ENCODE results near the gene PIWIL4. TPM values are rescaled to one million over a fixed set of nuclear protein-coding genes. Genes with fewer than 3 reads are reported as not detected.

PIWIL4 gene
- polyA plus RNA-seq, 1 donor from 2014 or later = 1.3 TPM

- no peaks in the 10 kb centered on the region for H3F3A ChIP-seq (ENCODE audit: insufficient read depth, low read length, poor library complexity, severe bottlenecking)
- no peak overlapping the region for H3K4me3 ChIP-seq (ENCODE audit: low read length)
- no peak overlapping the region for H3K4me2 ChIP-seq (ENCODE audit: low read length)
- no peaks in the 10 kb centered on the region for H3K36me3 ChIP-seq (ENCODE audit: insufficient read depth, low read length)
- TF ChIP-seq EZH2 (IDR thresholded peaks at IDR 0.05; ENCODE audit: borderline replicate concordance, insufficient read depth, low read length, poor library complexity, severe bottlenecking) (no peak), POLR2AphosphoS5 (IDR thresholded peaks at IDR 0.05) (no peak), RAD21 (conservative IDR thresholded peaks at IDR 0.05) (no peak), CTCF (IDR thresholded peaks at IDR 0.05; ENCODE audit: poor library complexity, severe bottlenecking) (no peak), REST (IDR thresholded peaks at IDR 0.05; ENCODE audit: borderline replicate concordance) (no peak), SMC3 (conservative IDR thresholded peaks at IDR 0.05; ENCODE audit: poor library complexity) (no peak), MXI1 (conservative IDR thresholded peaks at IDR 0.05; ENCODE audit: poor library complexity, severe bottlenecking) (no peak), EP300 (conservative IDR thresholded peaks at IDR 0.05; ENCODE audit: poor library complexity, severe bottlenecking) (no peak), TAF1 (IDR thresholded peaks at IDR 0.05; ENCODE audit: low read depth) (no peak)
- no peaks in the 10 kb centered on the region for H3K79me2 ChIP-seq (replicated peaks; ENCODE audit: insufficient read depth, low read length)
- no peaks in the 10 kb centered on the region for H3K9me2 ChIP-seq (ENCODE audit: insufficient read depth, low read length)
- no peak overlapping the region for H3K27ac ChIP-seq (ENCODE audit: low read length)
- no peaks in the 10 kb centered on the region for H3K9me3 ChIP-seq (ENCODE audit: low read length)
- no peak overlapping the region for H3K9ac ChIP-seq (ENCODE audit: low read length)
- no peaks in the 10 kb centered on the region for H3K27me3 ChIP-seq (ENCODE audit: insufficient read depth, low read depth, low read length)
- no peaks in the 10 kb centered on the region for H4K20me1 ChIP-seq (ENCODE audit: insufficient read depth)
- H2AFZ ChIP-seq (ENCODE audit: low read depth, low read length) = no peak overlapping the region
Observed at GRCh38 chr11:94533696-94534630, 33.2 kb upstream of the PIWIL4 start.

- H3K36me3 ChIP-seq (ENCODE audit: insufficient read depth, low read length) = no peaks in the 10 kb centered on the region
- no peak overlapping the region for H3K4me3 ChIP-seq (ENCODE audit: low read length)
- H3K27me3 ChIP-seq (ENCODE audit: insufficient read depth, low read depth, low read length) = no peaks in the 10 kb centered on the region
- no peak overlapping the region for H3K9ac ChIP-seq (ENCODE audit: low read length)
- H3K9me3 ChIP-seq (ENCODE audit: low read length) = no peaks in the 10 kb centered on the region
- TF ChIP-seq REST (IDR thresholded peaks at IDR 0.05; ENCODE audit: borderline replicate concordance) (no peak), CTCF (IDR thresholded peaks at IDR 0.05; ENCODE audit: poor library complexity, severe bottlenecking) (no peak), MXI1 (conservative IDR thresholded peaks at IDR 0.05; ENCODE audit: poor library complexity, severe bottlenecking) (no peak), EP300 (conservative IDR thresholded peaks at IDR 0.05; ENCODE audit: poor library complexity, severe bottlenecking) (no peak), TAF1 (IDR thresholded peaks at IDR 0.05; ENCODE audit: low read depth) (no peak), RAD21 (conservative IDR thresholded peaks at IDR 0.05) (no peak), EZH2 (IDR thresholded peaks at IDR 0.05; ENCODE audit: borderline replicate concordance, insufficient read depth, low read length, poor library complexity, severe bottlenecking) (no peak), SMC3 (conservative IDR thresholded peaks at IDR 0.05; ENCODE audit: poor library complexity) (no peak), POLR2AphosphoS5 (IDR thresholded peaks at IDR 0.05) (no peak)
- no peak overlapping the region for H3K27ac ChIP-seq (ENCODE audit: low read length)
- no peak overlapping the region for H3K4me2 ChIP-seq (ENCODE audit: low read length)
- H3F3A ChIP-seq (ENCODE audit: insufficient read depth, low read length, poor library complexity, severe bottlenecking) = no peaks in the 10 kb centered on the region
- no peaks in the 10 kb centered on the region for H3K79me2 ChIP-seq (replicated peaks; ENCODE audit: insufficient read depth, low read length)
- H2AFZ ChIP-seq (ENCODE audit: low read depth, low read length) = no peak overlapping the region
- no peaks in the 10 kb centered on the region for H3K9me2 ChIP-seq (ENCODE audit: insufficient read depth, low read length)
- no peaks in the 10 kb centered on the region for H4K20me1 ChIP-seq (ENCODE audit: insufficient read depth)
Observed at GRCh38 chr11:94536386-94536785, 30.8 kb upstream of the PIWIL4 start.
